ENCODE measurements around the gene GPN3.

- TF ChIP-seq POLR2AphosphoS5 (IDR thresholded peaks at IDR 0.05) = no peak
- TF ChIP-seq POLR2A (IDR thresholded peaks at IDR 0.05) = no peak
Observed at GRCh38 chr12:110458756-110459155, 9.3 kb downstream of the GPN3 start.

All from spleen (tissue), 3 donors.